K562 (cell line): ENCODE measurements around the gene ABCB9. TPM values are rescaled to one million over a fixed set of nuclear protein-coding genes. Genes with fewer than 3 reads are reported as not detected.

ENCODE experiments used
- ATAC-seq: fragments of 200-7000 bp; cut with Tn5 transposase; 3 replicates; pipeline ENCODE4 v1.9.1; 2020; ENCODE audit warnings: moderate library complexity
- BruUV-seq: library from RNA; stranded (reverse); fragments of 400-500 nt; replicated peaks from 2 replicates; lab custom pipeline; 2021; lab: Mats Ljungman, UMichigan
- CTCF ChIA-PET: fragments of 300-600 bp; formaldehyde crosslinking; extraction: SDS; loops from one replicate; lab custom pipeline; 2021; ENCODE audit warnings: low intra/inter-chr PET ratio; lab: Yijun Ruan, JAX
- POLR2A ChIA-PET: fragments of 300-600, 350-650 bp; sonication (Branson Sonifier 250); formaldehyde crosslinking; extraction: SDS; loops from one replicate; lab custom pipeline; 2021; ENCODE audit warnings: antibody characterized with exemption, inconsistent platforms; lab: Yijun Ruan, JAX
- DNase-seq, 4 experiments: peaks; one replicate each; pipeline versions ENCODE4 v3.0.0 to v3.0.0-alpha.2; 2011 to 2018; ENCODE audit warnings: low spot score in 3 of 4, mixed read lengths in 3 of 4; ENCODE audit errors: extremely low read depth in 1 of 4
- FAIRE-seq: peaks from 2 replicates; lab custom pipeline; 2011; peaks lifted over from hg19 to GRCh38; lab: Jason Lieb, UNC
- H2AFZ ChIP-seq: 2 replicates; pipeline ENCODE4 v1.6.0; 2011; ENCODE audit warnings: low read depth, low read length, control low read depth, inconsistent platforms
- H3K27ac ChIP-seq: fragments of 200-600 bp; 3 replicates; pipeline ENCODE4 v1.8.0; 2011; ENCODE audit warnings: low read depth, mild to moderate bottlenecking, control low read depth, inconsistent platforms, low read length, moderate library complexity, mixed read lengths; ENCODE audit errors: extremely low read depth
- H3K27me3 ChIP-seq, 2 experiments: fragments of 300-600 bp in 1 of 2; 2 replicates in 1 of 2; 3 replicates in 1 of 2; pipeline versions ENCODE4 v1.6.0 to v1.8.0; 2011; ENCODE audit warnings: inconsistent platforms in 2 of 2, low read length in 2 of 2, mild to moderate bottlenecking in 1 of 2, mixed read lengths in 1 of 2, moderate library complexity in 1 of 2; ENCODE audit not compliant: control insufficient read depth in 2 of 2, insufficient read depth in 2 of 2
- H3K36me3 ChIP-seq: fragments of 300-600 bp; 3 replicates; pipeline ENCODE4 v1.8.0; 2011; ENCODE audit warnings: mild to moderate bottlenecking, low read length, inconsistent platforms; ENCODE audit not compliant: control insufficient read depth, insufficient read depth
- H3K4me1 ChIP-seq, 2 experiments: fragments of 200-600 bp in 1 of 2; replicated peaks in 1 of 2; 2 replicates in 1 of 2; 3 replicates in 1 of 2; pipeline versions ENCODE4 v1.5.1 to v1.8.0; 2011; ENCODE audit warnings: inconsistent platforms in 2 of 2, low read length in 2 of 2, mild to moderate bottlenecking in 1 of 2, mixed read lengths in 1 of 2, moderate library complexity in 1 of 2; ENCODE audit not compliant: control insufficient read depth in 2 of 2, insufficient read depth in 2 of 2
- H3K4me2 ChIP-seq: 2 replicates; pipeline ENCODE4 v1.6.1; 2011; ENCODE audit warnings: low read length, control low read depth, inconsistent platforms, mixed read lengths; ENCODE audit not compliant: insufficient read depth
- H3K4me3 ChIP-seq: fragments of 200-600 bp; sonication (generic), shearing (Covaris generic); 2 replicates; pipeline ENCODE4 v1.5.1; 2016; ENCODE audit warnings: control low read depth, inconsistent platforms
- H3K79me2 ChIP-seq: fragments of 200-600 bp; 3 replicates; pipeline ENCODE4 v1.8.0; 2011; ENCODE audit warnings: low read length, inconsistent platforms; ENCODE audit not compliant: control insufficient read depth, insufficient read depth
- H3K9ac ChIP-seq, 2 experiments: 2 replicates each; pipeline versions ENCODE4 v1.6.0 to v1.6.1; 2011; ENCODE audit warnings: low read depth in 2 of 2, low read length in 2 of 2, control low read depth in 1 of 2, inconsistent platforms in 1 of 2, mild to moderate bottlenecking in 1 of 2, mixed read lengths in 1 of 2; ENCODE audit not compliant: insufficient read depth in 1 of 2
- H3K9me1 ChIP-seq: one replicate; pipeline ENCODE4 v1.6.0; 2011; ENCODE audit warnings: inconsistent platforms, mild to moderate bottlenecking, low read length, moderate library complexity; ENCODE audit not compliant: control insufficient read depth, insufficient read depth
- H3K9me3 ChIP-seq: replicated peaks from 2 replicates; pipeline ENCODE4 v1.5.1; 2011; ENCODE audit warnings: low read depth, low read length, inconsistent platforms; ENCODE audit not compliant: control insufficient read depth, insufficient read depth
- H4K20me1 ChIP-seq: replicated peaks from 2 replicates; pipeline ENCODE4 v1.6.1; 2011; ENCODE audit warnings: low read length, inconsistent platforms, mixed read lengths; ENCODE audit not compliant: control insufficient read depth, insufficient read depth
- ARID1B ChIP-seq: fragments of 450-650 bp; IDR thresholded peaks from 2 replicates; pipeline ENCODE4 v1.6.1; 2016; ENCODE audit warnings: antibody characterized with exemption, mild to moderate bottlenecking, inconsistent platforms
- CHAMP1 ChIP-seq: fragments of 450-650 bp; IDR thresholded peaks from 2 replicates; pipeline ENCODE4 v1.6.1; 2016; ENCODE audit warnings: mild to moderate bottlenecking
- COPS2 ChIP-seq: fragments of 450-650 bp; conservative IDR thresholded peaks from 2 replicates; pipeline ENCODE4 v1.6.1; 2016; ENCODE audit warnings: mild to moderate bottlenecking, moderate library complexity
- EWSR1 ChIP-seq: fragments of 450-650 bp; IDR thresholded peaks from 2 replicates; pipeline ENCODE4 v1.6.1; 2018; ENCODE audit warnings: borderline replicate concordance, mild to moderate bottlenecking, low read depth, moderate library complexity; ENCODE audit not compliant: partially characterized antibody
- FOS ChIP-seq: IDR thresholded peaks from 3 replicates; pipeline ENCODE4 v1.6.1; 2011; ENCODE audit not compliant: insufficient read length; ENCODE audit errors: extremely low read depth
- KHSRP ChIP-seq: fragments of 450-650 bp; IDR thresholded peaks from 2 replicates; pipeline ENCODE4 v1.6.1; 2017
- MCM2 ChIP-seq: fragments of 450-650 bp; IDR thresholded peaks from 2 replicates; pipeline ENCODE4 v1.6.1; 2017; ENCODE audit warnings: low read depth, mild to moderate bottlenecking
- POLR2A ChIP-seq: fragments of 450-650 bp; conservative IDR thresholded peaks from 2 replicates; pipeline ENCODE4 v1.6.1; 2016
- POLR2AphosphoS5 ChIP-seq: IDR thresholded peaks from 2 replicates; pipeline ENCODE4 v1.6.1; 2011; ENCODE audit warnings: mild to moderate bottlenecking, low read depth, low read length, moderate library complexity; ENCODE audit not compliant: control insufficient read depth, insufficient read depth
- PYGO2 ChIP-seq: fragments of 450-650 bp; IDR thresholded peaks from 2 replicates; pipeline ENCODE4 v1.6.1; 2016; ENCODE audit warnings: mild to moderate bottlenecking, missing genetic modification characterization, moderate library complexity, missing compliant biosample characterization
- RBM15 ChIP-seq: fragments of 200-400 bp; formaldehyde crosslinking; IDR thresholded peaks from 2 replicates; pipeline ENCODE4 v1.6.1; 2018; ENCODE audit warnings: mild to moderate bottlenecking, low read length, moderate library complexity; ENCODE audit not compliant: insufficient read depth
- ZNF217 ChIP-seq: sonication (generic); formaldehyde crosslinking; IDR thresholded peaks from 2 replicates; pipeline ENCODE4 v1.8.0; 2022; ENCODE audit warnings: mild to moderate bottlenecking, missing genetic modification reagents
- ZNF717 ChIP-seq: fragments of 250-450 bp; sonication (Bioruptor Pico); IDR thresholded peaks from 2 replicates; pipeline ENCODE4 v1.5.0; 2021
- ZNF785 ChIP-seq: fragments of 250-450 bp; sonication (Bioruptor Pico); IDR thresholded peaks from 2 replicates; pipeline ENCODE4 v1.4.0; 2020; ENCODE audit warnings: mild to moderate bottlenecking
- WGBS: fragments of 100-300 bp; shearing (Covaris generic); methylation state at CpG from one replicate; pipeline ENCODE4 v1.1.6; 2016; ENCODE audit warnings: low coverage, mixed read lengths; ENCODE audit not compliant: insufficient coverage; ENCODE audit errors: missing lambda C conversion rate; 5-methylcytosine and 5-hydroxymethylcytosine counted together
- in situ Hi-C: fragments of 300-500 bp; cut with MboI; formaldehyde crosslinking; loops from 4 replicates; pipeline ENCODE4 v1.15.0; 2018; ENCODE audit warnings: inconsistent platforms, mixed read lengths
- intact Hi-C: fragments of 100-400 bp; cut with micrococcal nuclease; formaldehyde crosslinking; loops from 2 replicates; pipeline ENCODE4 v1.14.2; 2022
- polyA plus RNA-seq, 8 experiments: library from polyadenylated mRNA; depleted of rRNA in 4 of 8; stranded (reverse) in 5 of 8; unstranded in 3 of 8; fragments of >200 nt; fragmentation: Nextera tagmentation in 2 of 8; fragmentation: Illumina TruSeq in 1 of 8; extraction: Ambion mirVana in 2 of 8; extraction: Trizol in 1 of 8; gene quantifications; 2 replicates each; pipeline versions ENCODE4 v1.2.1 to v1.2.3, GENCODE V29; 2011 to 2014; ENCODE audit warnings: inconsistent platforms in 1 of 8, missing spikeins in 1 of 8
- total RNA-seq, 7 experiments: library from RNA; depleted of rRNA in 6 of 7; stranded (reverse); fragments of >200 nt in 6 of 7; fragmentation: Illumina TruSeq in 2 of 7; extraction: Trizol in 2 of 7; gene quantifications; 2 replicates each; pipeline versions ENCODE4 v1.2.1 to v1.2.3, GENCODE V29; 2011 to 2021; ENCODE audit warnings: low replicate concordance in 1 of 7

Gene ABCB9
- total and polyA plus RNA-seq, 9 of the 15 experiments (the other 6 are each of a cell fraction or from before 2014, with no cell fraction given), result 0.20 to 12.6 (median 6.2) TPM

- ATAC-seq (no peak), DNase-seq (no peak), FAIRE-seq (no peak)
- Histone ChIP-seq H3K9me3 (no peaks in the 10 kb centered on the region), H3K36me3 (peaks cover 54% of the 10 kb centered on the region; the same call in 2 of the 3 replicates), H3K27me3 (no peaks in the 10 kb centered on the region), H3K79me2 (peaks cover 58% of the 10 kb centered on the region), H3K9me1 (no peaks in the 10 kb centered on the region), H3K27ac (no peak overlapping the region), H3K9ac (peak overlapping the region in 1 of 2 experiments; percentile 61; a peak in 2 of 4 replicates), H3K4me1 (peaks cover 28 to 75% of the 10 kb centered on the region in 2 experiments), H3K4me3 (no peak overlapping the region), H3K4me2 (no peak overlapping the region), H4K20me1 (peaks cover 5% of the 10 kb centered on the region; the same call in 1 of the 2 replicates), H2AFZ (no peak overlapping the region)
- in situ Hi-C loops, result no loop called here
- 88% methylated on average over 19 of the region's 21 CpGs for WGBS
- intact Hi-C loops, result no loop called here
- POLR2A ChIA-PET, result interaction anchor here (0.6 to 1.1 kb wide), 4 partner anchors 8 to 270 kb away, joined by 3 to 5 read pairs (median 4); no protein-coding TSS in a partner anchor
- no TSS peak for BruUV-seq
- CTCF ChIA-PET, result no interaction called here
- no peak for TF ChIP-seq ARID1B
- TF ChIP-seq ZNF717 (CRISPR knock-in tag), result 0 out of 2 replicates have a peak, but pooled peaks have one; percentile 71
- TF ChIP-seq COPS2, result no peak
- TF ChIP-seq FOS, result no peak
- no peak for TF ChIP-seq EWSR1
- TF ChIP-seq PYGO2 (tag), result no peak
- TF ChIP-seq MCM2, result no peak
- TF ChIP-seq ZNF217 (CRISPR knock-in tag), result no peak
- no peak for TF ChIP-seq RBM15
- TF ChIP-seq KHSRP, result no peak
- TF ChIP-seq POLR2AphosphoS5, result 0 out of 2 replicates have a peak, but pooled peaks have one; percentile 6
- TF ChIP-seq CHAMP1, result no peak
- 0 out of 2 replicates have a peak, but pooled peaks have one; percentile 14 for TF ChIP-seq POLR2A
- TF ChIP-seq ZNF785 (CRISPR knock-in tag), result no peak
Measured at GRCh38 chr12:122978507-122978955, 12.3 kb upstream of the ABCB9 start.
